GM23248 (cell line): ENCODE results near the gene MDM4.

Source experiments
- EZH2 ChIP-seq: fragments of 200-600 bp; sonication (generic); IDR thresholded peaks from 2 replicates; pipeline ENCODE4 v1.6.1; 2018; ENCODE audit warnings: antibody characterized with exemption, mild to moderate bottlenecking; ENCODE audit not compliant: insufficient read depth, poor library complexity, severe bottlenecking
- EZH2phosphoT487 ChIP-seq: fragments of 200-600 bp; sonication (generic); IDR thresholded peaks from 2 replicates; pipeline ENCODE4 v1.6.1; 2018; ENCODE audit warnings: antibody characterized with exemption, moderate library complexity, mild to moderate bottlenecking, low read depth; ENCODE audit not compliant: insufficient read depth

- no peak for TF ChIP-seq EZH2phosphoT487
- TF ChIP-seq EZH2, result no peak
Observed at GRCh38 chr1:204600968-204601367, 84.8 kb downstream of the MDM4 start.
